K562 (cell line): ENCODE results near the gene ZBTB8A. TPM values are rescaled to one million over a fixed set of nuclear protein-coding genes. Genes with fewer than 3 reads are reported as not detected.

Source experiments
- BRCA1 ChIP-seq, 2 experiments: fragments of 450-650 bp in 1 of 2; sonication (generic) in 1 of 2; formaldehyde crosslinking in 1 of 2; IDR thresholded peaks; 2 replicates each; pipeline versions ENCODE4 v1.5.0 to v1.6.1; 2017 to 2020; ENCODE audit warnings: mild to moderate bottlenecking in 1 of 2, missing genetic modification reagents in 1 of 2
- CBFA2T2 ChIP-seq: fragments of 450-650 bp; conservative IDR thresholded peaks from 2 replicates; pipeline ENCODE4 v1.6.1; 2017; ENCODE audit warnings: mild to moderate bottlenecking
- CEBPB ChIP-seq: fragments of 450-650 bp; IDR thresholded peaks from 2 replicates; pipeline ENCODE4 v1.6.1; 2016; ENCODE audit warnings: missing genetic modification characterization, missing compliant biosample characterization
- FOXM1 ChIP-seq, 2 experiments: fragments of 450-650 bp in 1 of 2; sonication (generic) in 1 of 2; formaldehyde crosslinking in 1 of 2; IDR thresholded peaks; 2 replicates each; pipeline versions ENCODE4 v1.6.1 to v1.9.0; 2017 to 2022; ENCODE audit warnings: low read depth in 2 of 2, mild to moderate bottlenecking in 2 of 2, missing genetic modification reagents in 1 of 2, moderate library complexity in 1 of 2
- HDAC8 ChIP-seq: fragments of 450-650 bp; IDR thresholded peaks from 2 replicates; pipeline ENCODE4 v1.6.1; 2016; ENCODE audit warnings: mild to moderate bottlenecking, missing genetic modification characterization, moderate library complexity, missing compliant biosample characterization
- KHSRP ChIP-seq: fragments of 450-650 bp; IDR thresholded peaks from 2 replicates; pipeline ENCODE4 v1.6.1; 2017
- MAFK ChIP-seq: IDR thresholded peaks from 2 replicates; pipeline ENCODE4 v1.6.1; 2011; ENCODE audit warnings: low read length, improper control_type of control experiment
- SIRT6 ChIP-seq: IDR thresholded peaks from one replicate; pipeline ENCODE4 v1.6.1; 2012; ENCODE audit warnings: low read depth, mild to moderate bottlenecking, control low read depth, inconsistent platforms, low read length, moderate library complexity
- ZNF76 ChIP-seq: fragments of 250-450 bp; sonication (Bioruptor Pico); IDR thresholded peaks from 2 replicates; pipeline ENCODE4 v1.4.0; 2020; ENCODE audit warnings: mild to moderate bottlenecking, moderate library complexity, borderline replicate concordance
- ZNF766 ChIP-seq: fragments of 200-800 bp; sonication (Bioruptor generic); conservative IDR thresholded peaks from 2 replicates; pipeline ENCODE4 v1.6.1; 2016; ENCODE audit warnings: missing genetic modification characterization, missing compliant biosample characterization
- polyA plus RNA-seq, 8 experiments: library from polyadenylated mRNA; depleted of rRNA in 4 of 8; stranded (reverse) in 5 of 8; unstranded in 3 of 8; fragments of >200 nt; fragmentation: Nextera tagmentation in 2 of 8; fragmentation: Illumina TruSeq in 1 of 8; extraction: Ambion mirVana in 2 of 8; extraction: Trizol in 1 of 8; gene quantifications; 2 replicates each; pipeline versions ENCODE4 v1.2.1 to v1.2.3, GENCODE V29; 2011 to 2014; ENCODE audit warnings: inconsistent platforms in 1 of 8, missing spikeins in 1 of 8
- total RNA-seq, 7 experiments: library from RNA; depleted of rRNA in 6 of 7; stranded (reverse); fragments of >200 nt in 6 of 7; fragmentation: Illumina TruSeq in 2 of 7; extraction: Trizol in 2 of 7; gene quantifications; 2 replicates each; pipeline versions ENCODE4 v1.2.1 to v1.2.3, GENCODE V29; 2011 to 2021; ENCODE audit warnings: low replicate concordance in 1 of 7
- TF ChIP-seq, protein P1 (sequence below): fragments of 450-650 bp; IDR thresholded peaks from 2 replicates; pipeline ENCODE4 v1.6.1; 2016; ENCODE audit warnings: mild to moderate bottlenecking
- TF ChIP-seq, protein P2 (sequence below): fragments of 250-450 bp; sonication (Bioruptor Pico); IDR thresholded peaks from 2 replicates; pipeline ENCODE4 v1.5.0; 2020; ENCODE audit warnings: mild to moderate bottlenecking
- TF ChIP-seq, protein P3 (sequence below), 2 experiments: fragments of 450-650 bp; formaldehyde crosslinking in 1 of 2; IDR thresholded peaks; 2 replicates each; pipeline versions ENCODE4 v1.4.0 to v1.6.1; 2014 to 2020; ENCODE audit warnings: mild to moderate bottlenecking in 2 of 2, borderline replicate concordance in 1 of 2, low read depth in 1 of 2
- TF ChIP-seq, protein P4 (sequence below), 2 experiments: fragments of 450-650 bp in 1 of 2; sonication (generic) in 1 of 2; formaldehyde crosslinking in 1 of 2; IDR thresholded peaks in 1 of 2; conservative IDR thresholded peaks in 1 of 2; 2 replicates each; pipeline versions ENCODE4 v1.6.1 to v1.8.1; 2016 to 2023; ENCODE audit warnings: mild to moderate bottlenecking in 2 of 2, moderate library complexity in 2 of 2, inconsistent platforms in 1 of 2, missing genetic modification reagents in 1 of 2

ZBTB8A gene
- total and polyA plus RNA-seq, 9 of the 15 experiments (the other 6 are each of a cell fraction or from before 2014, with no cell fraction given): 0.01 to 0.64 (median 0.09) TPM

DNA sequence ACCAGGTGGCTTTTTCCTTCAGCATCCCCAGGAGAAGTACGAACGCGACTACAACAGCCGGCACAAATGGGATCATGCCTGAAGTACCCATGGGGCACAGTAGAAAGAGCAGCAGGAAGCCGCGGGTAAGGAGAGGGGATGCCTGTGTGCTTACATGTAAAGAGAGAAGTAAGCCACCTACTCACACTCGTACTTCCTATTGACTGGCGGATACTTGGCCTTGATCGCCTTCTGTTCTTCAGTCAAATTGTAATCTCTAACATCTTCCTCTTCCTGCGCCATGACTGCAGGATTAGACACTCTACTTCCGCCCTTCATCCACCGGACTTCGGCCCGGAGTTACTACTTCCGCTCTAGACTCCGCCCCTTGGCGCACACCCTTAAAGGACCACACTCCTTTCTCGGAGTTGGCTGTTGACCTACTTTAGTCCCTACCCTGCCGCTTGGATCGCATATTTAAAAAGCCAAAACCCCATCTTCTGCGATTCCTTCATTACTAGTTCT, 111.1 kb downstream of the ZBTB8A start, which contains the start of gene ZBTB8OS (continued):
- TF ChIP-seq ZNF766 (CRISPR knock-in tag) (no peak), HDAC8 (tag) (no peak), CBFA2T2 (no peak), FOXM1 (IDR thresholded peaks at IDR 0.05; ENCODE audit: low read depth) (peak; percentile 87), FOXM1 (CRISPR knock-in tag; IDR thresholded peaks at IDR 0.05; ENCODE audit: low read depth) (no peak), SIRT6 (no peak), MAFK (no peak), KHSRP (0 out of 2 replicates have a peak, but pooled peaks have one; percentile 10), BRCA1 (IDR thresholded peaks at IDR 0.05) (no peak), BRCA1 (CRISPR knock-in tag; IDR thresholded peaks at IDR 0.05) (no peak), CEBPB (tag) (no peak), ZNF76 (no peak)
- TF ChIP-seq, protein P1, sequence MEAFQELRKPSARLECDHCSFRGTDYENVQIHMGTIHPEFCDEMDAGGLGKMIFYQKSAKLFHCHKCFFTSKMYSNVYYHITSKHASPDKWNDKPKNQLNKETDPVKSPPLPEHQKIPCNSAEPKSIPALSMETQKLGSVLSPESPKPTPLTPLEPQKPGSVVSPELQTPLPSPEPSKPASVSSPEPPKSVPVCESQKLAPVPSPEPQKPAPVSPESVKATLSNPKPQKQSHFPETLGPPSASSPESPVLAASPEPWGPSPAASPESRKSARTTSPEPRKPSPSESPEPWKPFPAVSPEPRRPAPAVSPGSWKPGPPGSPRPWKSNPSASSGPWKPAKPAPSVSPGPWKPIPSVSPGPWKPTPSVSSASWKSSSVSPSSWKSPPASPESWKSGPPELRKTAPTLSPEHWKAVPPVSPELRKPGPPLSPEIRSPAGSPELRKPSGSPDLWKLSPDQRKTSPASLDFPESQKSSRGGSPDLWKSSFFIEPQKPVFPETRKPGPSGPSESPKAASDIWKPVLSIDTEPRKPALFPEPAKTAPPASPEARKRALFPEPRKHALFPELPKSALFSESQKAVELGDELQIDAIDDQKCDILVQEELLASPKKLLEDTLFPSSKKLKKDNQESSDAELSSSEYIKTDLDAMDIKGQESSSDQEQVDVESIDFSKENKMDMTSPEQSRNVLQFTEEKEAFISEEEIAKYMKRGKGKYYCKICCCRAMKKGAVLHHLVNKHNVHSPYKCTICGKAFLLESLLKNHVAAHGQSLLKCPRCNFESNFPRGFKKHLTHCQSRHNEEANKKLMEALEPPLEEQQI: peak; percentile 71; the same call in 1 of the 2 replicates
- TF ChIP-seq, protein P2, sequence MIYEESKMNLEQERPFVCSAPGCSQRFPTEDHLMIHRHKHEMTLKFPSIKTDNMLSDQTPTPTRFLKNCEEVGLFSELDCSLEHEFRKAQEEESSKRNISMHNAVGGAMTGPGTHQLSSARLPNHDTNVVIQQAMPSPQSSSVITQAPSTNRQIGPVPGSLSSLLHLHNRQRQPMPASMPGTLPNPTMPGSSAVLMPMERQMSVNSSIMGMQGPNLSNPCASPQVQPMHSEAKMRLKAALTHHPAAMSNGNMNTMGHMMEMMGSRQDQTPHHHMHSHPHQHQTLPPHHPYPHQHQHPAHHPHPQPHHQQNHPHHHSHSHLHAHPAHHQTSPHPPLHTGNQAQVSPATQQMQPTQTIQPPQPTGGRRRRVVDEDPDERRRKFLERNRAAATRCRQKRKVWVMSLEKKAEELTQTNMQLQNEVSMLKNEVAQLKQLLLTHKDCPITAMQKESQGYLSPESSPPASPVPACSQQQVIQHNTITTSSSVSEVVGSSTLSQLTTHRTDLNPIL (CRISPR knock-in tag): no peak
- TF ChIP-seq, protein P3, sequence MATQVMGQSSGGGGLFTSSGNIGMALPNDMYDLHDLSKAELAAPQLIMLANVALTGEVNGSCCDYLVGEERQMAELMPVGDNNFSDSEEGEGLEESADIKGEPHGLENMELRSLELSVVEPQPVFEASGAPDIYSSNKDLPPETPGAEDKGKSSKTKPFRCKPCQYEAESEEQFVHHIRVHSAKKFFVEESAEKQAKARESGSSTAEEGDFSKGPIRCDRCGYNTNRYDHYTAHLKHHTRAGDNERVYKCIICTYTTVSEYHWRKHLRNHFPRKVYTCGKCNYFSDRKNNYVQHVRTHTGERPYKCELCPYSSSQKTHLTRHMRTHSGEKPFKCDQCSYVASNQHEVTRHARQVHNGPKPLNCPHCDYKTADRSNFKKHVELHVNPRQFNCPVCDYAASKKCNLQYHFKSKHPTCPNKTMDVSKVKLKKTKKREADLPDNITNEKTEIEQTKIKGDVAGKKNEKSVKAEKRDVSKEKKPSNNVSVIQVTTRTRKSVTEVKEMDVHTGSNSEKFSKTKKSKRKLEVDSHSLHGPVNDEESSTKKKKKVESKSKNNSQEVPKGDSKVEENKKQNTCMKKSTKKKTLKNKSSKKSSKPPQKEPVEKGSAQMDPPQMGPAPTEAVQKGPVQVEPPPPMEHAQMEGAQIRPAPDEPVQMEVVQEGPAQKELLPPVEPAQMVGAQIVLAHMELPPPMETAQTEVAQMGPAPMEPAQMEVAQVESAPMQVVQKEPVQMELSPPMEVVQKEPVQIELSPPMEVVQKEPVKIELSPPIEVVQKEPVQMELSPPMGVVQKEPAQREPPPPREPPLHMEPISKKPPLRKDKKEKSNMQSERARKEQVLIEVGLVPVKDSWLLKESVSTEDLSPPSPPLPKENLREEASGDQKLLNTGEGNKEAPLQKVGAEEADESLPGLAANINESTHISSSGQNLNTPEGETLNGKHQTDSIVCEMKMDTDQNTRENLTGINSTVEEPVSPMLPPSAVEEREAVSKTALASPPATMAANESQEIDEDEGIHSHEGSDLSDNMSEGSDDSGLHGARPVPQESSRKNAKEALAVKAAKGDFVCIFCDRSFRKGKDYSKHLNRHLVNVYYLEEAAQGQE (IDR thresholded peaks at IDR 0.05; ENCODE audit: borderline replicate concordance): no peak
- TF ChIP-seq, protein P3 (CRISPR knock-in tag; IDR thresholded peaks at IDR 0.05; ENCODE audit: low read depth): no peak
- TF ChIP-seq, protein P4, sequence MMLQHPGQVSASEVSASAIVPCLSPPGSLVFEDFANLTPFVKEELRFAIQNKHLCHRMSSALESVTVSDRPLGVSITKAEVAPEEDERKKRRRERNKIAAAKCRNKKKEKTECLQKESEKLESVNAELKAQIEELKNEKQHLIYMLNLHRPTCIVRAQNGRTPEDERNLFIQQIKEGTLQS (IDR thresholded peaks at IDR 0.05): no peak
- TF ChIP-seq, protein P4 (CRISPR knock-in tag; conservative IDR thresholded peaks at IDR 0.05): no peak
